Measurements from ENCODE around the gene IL13. TPM values are rescaled to one million over a fixed set of nuclear protein-coding genes. Genes with fewer than 3 reads are reported as not detected.

Gene IL13
- total RNA-seq, 1 experiment from 2014 or later, result not detected

- POLR2A ChIA-PET, result no interaction called here
- no peak overlapping the region for H3K27ac Mint-ChIP-seq
- no peak for TF ChIP-seq E2F5 (CRISPR knock-in tag; IDR thresholded peaks at IDR 0.05)
- TF ChIP-seq GRHL2 (CRISPR knock-in tag; IDR thresholded peaks at IDR 0.05; ENCODE audit: insufficient replicate concordance, severe bottlenecking), result no peak
- TF ChIP-seq ELF4 (CRISPR knock-in tag; IDR thresholded peaks at IDR 0.05; ENCODE audit: low read depth), result no peak
- no peak for TF ChIP-seq ZNF121 (CRISPR knock-in tag; IDR thresholded peaks at IDR 0.05)
- no peak for TF ChIP-seq ZNF416 (CRISPR knock-in tag; IDR thresholded peaks at IDR 0.05)
- no peak for TF ChIP-seq EMX1 (CRISPR knock-in tag; IDR thresholded peaks at IDR 0.05)
- no peak for TF ChIP-seq GABPB1 (CRISPR knock-in tag; IDR thresholded peaks at IDR 0.05)
These were observed 50.7 kb downstream of the IL13 start for GRCh38 chr5:132708645-132709044.

More at GRCh38 chr5:132708645-132709044, 50.7 kb downstream of the IL13 start:
- Mint-ChIP-seq H3K9me3 (no peaks in the 10 kb centered on the region), H3K4me3 (no peak overlapping the region), H3K4me1 (no peaks in the 10 kb centered on the region), H3K27me3 (ENCODE audit: low read depth) (no peaks in the 10 kb centered on the region), H3K36me3 (no peaks in the 10 kb centered on the region)
- DNase-seq (ENCODE audit: low spot score) (no peak), ATAC-seq (no peak)
- CTCF ChIA-PET, result interaction anchor here (1.0 to 1.3 kb wide), 2 partner anchors 99 to 182 kb away, joined by 3 to 9 read pairs; no protein-coding TSS in a partner anchor

Other genes with a start within 250 kb of the IL13 start
- gene IRF1, start 167.4 kb upstream of the IL13 start, total RNA-seq (2021), result 8.8 to 9.8 TPM (median 9.4 TPM) in 3 replicates
- gene IL5, start 114.7 kb upstream of the IL13 start, total RNA-seq (2021), result not detected in 3 replicates
- 31.1 to 37.7 TPM (median 36.9 TPM) in 3 replicates for gene RAD50, start 101.2 kb upstream of the IL13 start, total RNA-seq (2021)
- gene IL4, start 15.8 kb downstream of the IL13 start, total RNA-seq (2021), result not detected in 3 replicates
- 10.1 to 12.5 TPM (median 12.1 TPM) in 3 replicates for gene KIF3A, start 79.4 kb downstream of the IL13 start, total RNA-seq (2021)
- gene CCNI2, start 89.3 kb downstream of the IL13 start, total RNA-seq (2021), result 1.1 to 1.7 TPM (median 1.6 TPM) in 3 replicates
- 35.8 to 43.3 TPM (median 38.1 TPM) in 3 replicates for gene SEPTIN8, start 119.1 kb downstream of the IL13 start, total RNA-seq (2021)
- 0.11 to 0.25 TPM (median 0.16 TPM) in 3 replicates for gene SOWAHA, start 155.1 kb downstream of the IL13 start, total RNA-seq (2021)
- 7.9 to 8.1 TPM (median 8.0 TPM) in 3 replicates for gene SHROOM1, start 172.5 kb downstream of the IL13 start, total RNA-seq (2021)
- 0.34 to 0.42 TPM (median 0.37 TPM) in 3 replicates for gene GDF9, start 208.3 kb downstream of the IL13 start, total RNA-seq (2021)
- gene UQCRQ, start 208.5 kb downstream of the IL13 start, total RNA-seq (2021), result 244 to 256 TPM (median 244 TPM) in 3 replicates
- gene LEAP2, start 215.5 kb downstream of the IL13 start, total RNA-seq (2021), result 1.9 to 2.4 TPM (median 2.0 TPM) in 3 replicates

Data from WTC11 (cell line).